ENCODE data around the gene MAPK11. TPM values are rescaled to one million over a fixed set of nuclear protein-coding genes. Genes with fewer than 3 reads are reported as not detected.

Gene MAPK11
- total RNA-seq, 2 donors from 2014 or later, result 0.33 to 0.40 TPM

- TF ChIP-seq CTCF (conservative IDR thresholded peaks at IDR 0.05), result no peak
- H3K9me3 ChIP-seq (ENCODE audit: control insufficient read depth, low read length), result peaks cover 4% of the 10 kb centered on the region
- DNase-seq, result peak; percentile 72
- Mint-ChIP-seq H3K9me3 (peaks cover 7% of the 10 kb centered on the region), H3K4me1 (no peaks in the 10 kb centered on the region), H3K36me3 (ENCODE audit: low read depth) (peaks cover 23% of the 10 kb centered on the region), H3K4me3 (no peak overlapping the region), H3K27ac (no peak overlapping the region), H3K27me3 (ENCODE audit: insufficient read depth) (peaks cover 43% of the 10 kb centered on the region)
- peaks cover 36% of the 10 kb centered on the region for H3K27me3 ChIP-seq (ENCODE audit: control insufficient read depth, insufficient read depth, low read length, poor library complexity, severe bottlenecking)
- H3K36me3 ChIP-seq (ENCODE audit: control insufficient read depth, insufficient read depth, low read length), result peaks cover 11% of the 10 kb centered on the region
- no peak overlapping the region for H3K4me3 ChIP-seq (ENCODE audit: low read length)
- no peak overlapping the region for H3K27ac ChIP-seq (ENCODE audit: low read depth, low read length)
- WGBS, 2 experiments (ENCODE audit: insufficient coverage in 1 of 2, insufficient read length in 1 of 2), result 48 to 49% methylated on average over 12 to 23 of the region's 26 CpGs
- H3K4me1 ChIP-seq (ENCODE audit: control insufficient read depth, insufficient read depth, low read length), result peaks cover 5% of the 10 kb centered on the region
- H3K9ac ChIP-seq (ENCODE audit: extremely low read depth, low read length, poor library complexity, severe bottlenecking), result no peak overlapping the region
Measured at GRCh38 chr22:50272044-50272802, 2.0 kb upstream of the MAPK11 start.

- Mint-ChIP-seq H3K4me3 (peak overlapping the region; percentile 26), H3K27me3 (ENCODE audit: insufficient read depth) (peaks cover 48% of the 10 kb centered on the region), H3K9me3 (peaks cover 5% of the 10 kb centered on the region), H3K27ac (no peak overlapping the region), H3K4me1 (no peaks in the 10 kb centered on the region), H3K36me3 (ENCODE audit: low read depth) (peaks cover 16% of the 10 kb centered on the region)
- TF ChIP-seq CTCF (conservative IDR thresholded peaks at IDR 0.05), result peak; percentile 15
- Histone ChIP-seq H3K4me3 (ENCODE audit: low read length) (peak overlapping the region; percentile 66), H3K27ac (ENCODE audit: low read depth, low read length) (peak overlapping the region; percentile 66), H3K36me3 (ENCODE audit: control insufficient read depth, insufficient read depth, low read length) (peaks cover 5% of the 10 kb centered on the region), H3K27me3 (ENCODE audit: control insufficient read depth, insufficient read depth, low read length, poor library complexity, severe bottlenecking) (peaks cover 42% of the 10 kb centered on the region), H3K9me3 (ENCODE audit: control insufficient read depth, low read length) (peaks cover 3% of the 10 kb centered on the region), H3K9ac (ENCODE audit: extremely low read depth, low read length, poor library complexity, severe bottlenecking) (no peak overlapping the region), H3K4me1 (ENCODE audit: control insufficient read depth, insufficient read depth, low read length) (peaks cover 5% of the 10 kb centered on the region)
- peak; percentile 88 for DNase-seq
- 1 to 3% methylated on average over 7 to 38 of the region's 45 CpGs for WGBS, 2 experiments (ENCODE audit: insufficient coverage in 1 of 2, insufficient read length in 1 of 2)
Measured at GRCh38 chr22:50271519-50271970, 1.4 kb upstream of the MAPK11 start.

- Histone ChIP-seq H3K27me3 (ENCODE audit: control insufficient read depth, insufficient read depth, low read length, poor library complexity, severe bottlenecking) (peaks cover 44% of the 10 kb centered on the region), H3K4me1 (ENCODE audit: control insufficient read depth, insufficient read depth, low read length) (peaks cover 5% of the 10 kb centered on the region), H3K4me3 (ENCODE audit: low read length) (peak overlapping the region; percentile 66), H3K36me3 (ENCODE audit: control insufficient read depth, insufficient read depth, low read length) (no peaks in the 10 kb centered on the region), H3K9me3 (ENCODE audit: control insufficient read depth, low read length) (no peaks in the 10 kb centered on the region), H3K9ac (ENCODE audit: extremely low read depth, low read length, poor library complexity, severe bottlenecking) (no peak overlapping the region), H3K27ac (ENCODE audit: low read depth, low read length) (peak overlapping the region; percentile 66)
- no peak overlapping the region for H3K27ac Mint-ChIP-seq
- peak overlapping the region; percentile 35 for H3K4me3 Mint-ChIP-seq
- H3K4me1 Mint-ChIP-seq, result no peaks in the 10 kb centered on the region
- peak; percentile 94 for DNase-seq
- H3K36me3 Mint-ChIP-seq (ENCODE audit: low read depth), result peaks cover 11% of the 10 kb centered on the region
- no peak for TF ChIP-seq CTCF (conservative IDR thresholded peaks at IDR 0.05)
- WGBS, 2 experiments (ENCODE audit: insufficient coverage in 1 of 2, insufficient read length in 1 of 2), result 5% methylated on average over 28 to 53 of the region's 53 CpGs
- H3K9me3 Mint-ChIP-seq, result peaks cover 3% of the 10 kb centered on the region
- peaks cover 55% of the 10 kb centered on the region for H3K27me3 Mint-ChIP-seq (ENCODE audit: insufficient read depth)
Measured at GRCh38 chr22:50270666-50271394, 650 bp upstream of the MAPK11 start.
